Kidney (tissue), 14 donors: Measurements from ENCODE around the gene ZNF652. TPM values are rescaled to one million over a fixed set of nuclear protein-coding genes. Genes with fewer than 3 reads are reported as not detected.

Experiments
- DNase-seq, 5 donors: peaks; one replicate each; pipeline ENCODE4 v3.0.0-alpha.2; 2013 to 2020
- FAIRE-seq: peaks from 2 replicates; lab custom pipeline; 2012; peaks lifted over from hg19 to GRCh38; lab: Jason Lieb, UNC
- H3K27ac ChIP-seq, 2 donors: one replicate each; pipeline ENCODE4 v1.7.0; 2013; ENCODE audit warnings: low read depth in 2 of 2, low read length in 2 of 2, inconsistent platforms in 1 of 2
- H3K27me3 ChIP-seq: one replicate; pipeline ENCODE4 v1.7.1; 2013; ENCODE audit warnings: low read length, inconsistent platforms; ENCODE audit not compliant: control insufficient read depth, insufficient read depth
- H3K36me3 ChIP-seq, 3 donors: one replicate each; pipeline versions ENCODE4 v1.7.0 to v1.7.1; 2013; ENCODE audit warnings: low read length in 3 of 3, control low read depth in 1 of 3, inconsistent platforms in 1 of 3; ENCODE audit not compliant: insufficient read depth in 3 of 3, control insufficient read depth in 2 of 3
- H3K4me1 ChIP-seq, 3 donors: one replicate each; pipeline versions ENCODE4 v1.7.0 to v1.7.1; 2013; ENCODE audit warnings: low read length in 3 of 3, inconsistent platforms in 1 of 3, low read depth in 1 of 3; ENCODE audit not compliant: control insufficient read depth in 2 of 3, insufficient read depth in 2 of 3
- H3K4me3 ChIP-seq, 3 donors: one replicate each; pipeline versions ENCODE4 v1.7.0 to v1.8.1; 2013; ENCODE audit warnings: low read length in 3 of 3, control low read depth in 1 of 3, inconsistent platforms in 1 of 3
- H3K9ac ChIP-seq, 3 donors: one replicate each; pipeline versions ENCODE4 v1.7.0 to v1.7.1; 2013; ENCODE audit warnings: low read length in 3 of 3, control low read depth in 1 of 3, inconsistent platforms in 1 of 3
- H3K9me3 ChIP-seq, 3 donors: one replicate each; pipeline versions ENCODE4 v1.7.0 to v1.7.1; 2013; ENCODE audit warnings: low read length in 3 of 3, control low read depth in 1 of 3, inconsistent platforms in 1 of 3; ENCODE audit not compliant: control insufficient read depth in 2 of 3, insufficient read depth in 1 of 3
- CTCF ChIP-seq: IDR thresholded peaks from 3 replicates; pipeline ENCODE4 v1.5.1; 2012; ENCODE audit warnings: mild to moderate bottlenecking, moderate library complexity, borderline replicate concordance; ENCODE audit not compliant: insufficient read depth; ENCODE audit errors: extremely low read depth
- intact Hi-C: fragments of 100-400 bp; cut with DNase I; formaldehyde crosslinking; loops from one replicate; pipeline ENCODE4 v1.11.1; 2022
- polyA plus RNA-seq: library from polyadenylated mRNA; stranded (reverse); fragments of 350-450 nt; fragmentation: Illumina TruSeq; extraction: RNeasy Lipid Tissue Mini Kit (QIAGEN cat#74804); gene quantifications from one replicate; pipeline ENCODE4 v1.2.3, GENCODE V29; 2014; ENCODE audit warnings: low read depth, low replicate concordance; ENCODE audit not compliant: insufficient read depth
- total RNA-seq: library from RNA; stranded (reverse); fragmentation: NEBNext Ultra II Directional; extraction: Animal tissue kit (Norgen Biotek cat#: 25700); gene quantifications from one replicate; pipeline ENCODE4 v1.2.1, GENCODE V29; 2021
- donor health status: control.
- donor health status: control.
- donor health status: control.
- donor health status: control.
- donor health status: control.
- donor health status: DM: yes; HTN: yes; CAD: no.
- donor health status: Normal renal cell carcinoma (clear cell type).

ZNF652 gene
- total and polyA plus RNA-seq, 2 donors from 2014 or later: 30.1 to 49.0 TPM

GRCh38 chr17:49349541-49349940, 12.5 kb downstream of the ZNF652 start:
- TF ChIP-seq CTCF: no peak
- intact Hi-C loops: no loop called here
- Histone ChIP-seq H3K9ac (no peak overlapping the region), H3K4me3 (no peak overlapping the region), H3K4me1 (no peaks in the 10 kb centered on the region), H3K27me3 (no peaks in the 10 kb centered on the region), H3K9me3 (no peaks in the 10 kb centered on the region), H3K27ac (no peak overlapping the region), H3K36me3 (no peaks in the 10 kb centered on the region)
- DNase-seq (no peak), FAIRE-seq (no peak)

- Histone ChIP-seq H3K9ac (no peak overlapping the region), H3K27me3 (no peaks in the 10 kb centered on the region), H3K27ac (no peak overlapping the region), H3K36me3 (no peaks in the 10 kb centered on the region), H3K4me1 (peaks cover 0 to 3% (median 0%) of the 10 kb centered on the region in 3 donors), H3K4me3 (no peak overlapping the region), H3K9me3 (no peaks in the 10 kb centered on the region)
- DNase-seq (no peak), FAIRE-seq (no peak)
- TF ChIP-seq CTCF: no peak
- intact Hi-C loops: no loop called here
These were observed 17.1 kb downstream of the ZNF652 start for GRCh38 chr17:49344914-49345313.

- H3K27ac ChIP-seq: no peak overlapping the region
- H3K4me3 ChIP-seq: no peak overlapping the region
- peaks cover 0 to 3% (median under 1%) of the 10 kb centered on the region in 3 donors for H3K4me1 ChIP-seq
- DNase-seq: no peak
- no peaks in the 10 kb centered on the region for H3K9me3 ChIP-seq
- no peak for FAIRE-seq
- no peaks in the 10 kb centered on the region for H3K36me3 ChIP-seq
- intact Hi-C loops: no loop called here
- H3K9ac ChIP-seq: no peak overlapping the region
- no peaks in the 10 kb centered on the region for H3K27me3 ChIP-seq
- TF ChIP-seq CTCF: no peak
These were observed 18.8 kb downstream of the ZNF652 start for GRCh38 chr17:49343273-49343672.

GRCh38 chr17:49342575-49342936, 19.5 kb downstream of the ZNF652 start:
- TF ChIP-seq CTCF: no peak
- intact Hi-C loops: no loop called here
- FAIRE-seq (no peak), DNase-seq (no peak)
- H3K9ac ChIP-seq: no peak overlapping the region
- no peaks in the 10 kb centered on the region for H3K9me3 ChIP-seq
- H3K4me1 ChIP-seq: peaks cover 0 to 5% (median 3%) of the 10 kb centered on the region in 3 donors
- peak overlapping the region in 1 of 2 donors; percentile 11 for H3K27ac ChIP-seq
- H3K27me3 ChIP-seq: no peaks in the 10 kb centered on the region
- H3K4me3 ChIP-seq: no peak overlapping the region
- no peaks in the 10 kb centered on the region for H3K36me3 ChIP-seq
